H1 (cell line): ENCODE measurements around the gene MYLK4. TPM values are rescaled to one million over a fixed set of nuclear protein-coding genes. Genes with fewer than 3 reads are reported as not detected.

Experiments
- CTCF ChIA-PET: fragments of 300-600 bp; sonication (Branson Sonifier 250); formaldehyde crosslinking; loops from one replicate; lab custom pipeline; 2021; ENCODE audit not compliant: partially characterized antibody; lab: Charles Lee
- POLR2A ChIA-PET: fragments of 300-600 bp; sonication (Branson Sonifier 250); formaldehyde crosslinking; loops from one replicate; lab custom pipeline; 2021; ENCODE audit warnings: inconsistent platforms; ENCODE audit not compliant: partially characterized antibody; lab: Charles Lee
- DNase-seq, 2 experiments: peaks; one replicate each; pipeline versions ENCODE4 v3.0.0 to v3.0.0-alpha.2; 2010 to 2022; ENCODE audit warnings: low spot score in 2 of 2, low read depth in 1 of 2, mixed read lengths in 1 of 2
- FAIRE-seq: peaks from 2 replicates; lab custom pipeline; 2011; peaks lifted over from hg19 to GRCh38; lab: Jason Lieb, UNC
- H2AFZ ChIP-seq: 2 replicates; pipeline ENCODE4 v1.8.1; 2012; ENCODE audit warnings: low read length, inconsistent platforms
- H2AK5ac ChIP-seq: 2 replicates; pipeline ENCODE4 v1.6.1; 2013; ENCODE audit warnings: low read depth, low read length
- H2BK120ac ChIP-seq: replicated peaks from 2 replicates; pipeline ENCODE3; 2013; ENCODE audit warnings: low read depth, low read length, inconsistent platforms
- H2BK12ac ChIP-seq: 2 replicates; pipeline ENCODE4 v1.6.1; 2013; ENCODE audit warnings: low read depth, low read length
- H2BK15ac ChIP-seq: 2 replicates; pipeline ENCODE4 v1.6.1; 2013; ENCODE audit warnings: low read length
- H2BK20ac ChIP-seq: 2 replicates; pipeline ENCODE4 v1.6.1; 2013; ENCODE audit warnings: low read length
- H2BK5ac ChIP-seq: 2 replicates; pipeline ENCODE4 v1.6.1; 2013; ENCODE audit warnings: low read depth, low read length
- H3K14ac ChIP-seq: 2 replicates; pipeline ENCODE4 v1.6.1; 2013; ENCODE audit warnings: inconsistent platforms; ENCODE audit not compliant: insufficient read length
- H3K18ac ChIP-seq: 2 replicates; pipeline ENCODE4 v1.6.1; 2013; ENCODE audit warnings: low read length; ENCODE audit errors: extremely low read depth
- H3K23ac ChIP-seq: 2 replicates; pipeline ENCODE4 v1.6.1; 2013; ENCODE audit warnings: inconsistent platforms; ENCODE audit not compliant: insufficient read length
- H3K23me2 ChIP-seq: 2 replicates; pipeline ENCODE4 v1.6.1; 2013; ENCODE audit warnings: low read depth, low read length
- H3K27ac ChIP-seq: 2 replicates; pipeline ENCODE4 v1.6.1; 2011; ENCODE audit warnings: low read depth, low read length, inconsistent platforms
- H3K27me3 ChIP-seq, 4 experiments: replicated peaks in 1 of 4; 1 replicate in 1 of 4; 2 replicates in 3 of 4; pipeline versions ENCODE4 v1.6.1 to v1.8.1; 2011 to 2013; ENCODE audit warnings: low read length in 3 of 4, mild to moderate bottlenecking in 3 of 4, inconsistent platforms in 2 of 4, mixed read lengths in 2 of 4, moderate library complexity in 1 of 4; ENCODE audit not compliant: control insufficient read depth in 3 of 4, insufficient read depth in 3 of 4; ENCODE audit errors: extremely low read depth in 1 of 4
- H3K36me3 ChIP-seq, 4 experiments: 2 replicates each; pipeline versions ENCODE4 v1.6.1 to v1.8.1; 2011 to 2013; ENCODE audit warnings: mild to moderate bottlenecking in 4 of 4, low read length in 3 of 4, moderate library complexity in 2 of 4, control low read depth in 1 of 4, inconsistent platforms in 1 of 4; ENCODE audit not compliant: insufficient read depth in 4 of 4, control insufficient read depth in 2 of 4
- H3K4ac ChIP-seq: replicated peaks from 2 replicates; pipeline ENCODE3; 2013; ENCODE audit warnings: low read length, low read depth, mixed read lengths, inconsistent platforms; ENCODE audit not compliant: insufficient read length
- H3K4me1 ChIP-seq, 4 experiments: replicated peaks in 1 of 4; 1 replicate in 1 of 4; 2 replicates in 3 of 4; pipeline versions ENCODE4 v1.6.1 to v1.8.1; 2011 to 2013; ENCODE audit warnings: low read length in 3 of 4, inconsistent platforms in 2 of 4, mixed read lengths in 1 of 4; ENCODE audit not compliant: insufficient read depth in 4 of 4, control insufficient read depth in 3 of 4
- H3K4me2 ChIP-seq, 2 experiments: 2 replicates each; pipeline versions ENCODE4 v1.6.1 to v1.8.1; 2011 to 2013; ENCODE audit warnings: low read depth in 2 of 2, low read length in 2 of 2, control low read depth in 1 of 2, inconsistent platforms in 1 of 2, mild to moderate bottlenecking in 1 of 2; ENCODE audit not compliant: insufficient read depth in 1 of 2
- H3K4me3 ChIP-seq, 4 experiments: fragments of 200-600, 300-600 bp in 1 of 4; sonication (generic), shearing (Covaris generic), sonication (Bioruptor Twin) in 1 of 4; 2 replicates each; pipeline versions ENCODE4 v1.5.1 to v1.8.1; 2011 to 2016; ENCODE audit warnings: low read length in 4 of 4, low read depth in 3 of 4, control low read depth in 2 of 4, inconsistent platforms in 2 of 4, mild to moderate bottlenecking in 2 of 4, mixed read lengths in 1 of 4, moderate library complexity in 1 of 4; ENCODE audit not compliant: insufficient read depth in 2 of 4; ENCODE audit errors: extremely low read depth in 1 of 4
- H3K56ac ChIP-seq: replicated peaks from 2 replicates; pipeline ENCODE3; 2013; ENCODE audit warnings: low read depth, mild to moderate bottlenecking, mixed read lengths, low read length, inconsistent platforms; ENCODE audit not compliant: insufficient read length
- H3K79me1 ChIP-seq: 2 replicates; pipeline ENCODE4 v1.6.1; 2013; ENCODE audit warnings: low read depth, low read length, control low read depth
- H3K79me2 ChIP-seq, 2 experiments: 2 replicates each; pipeline versions ENCODE4 v1.6.1 to v1.8.1; 2012 to 2013; ENCODE audit warnings: low read length in 2 of 2, mild to moderate bottlenecking in 2 of 2, inconsistent platforms in 1 of 2; ENCODE audit not compliant: insufficient read depth in 2 of 2, control insufficient read depth in 1 of 2
- H3K9ac ChIP-seq, 4 experiments: replicated peaks in 1 of 4; 1 replicate in 1 of 4; 2 replicates in 3 of 4; pipeline versions ENCODE4 v1.6.1 to v1.8.1; 2011 to 2013; ENCODE audit warnings: low read depth in 3 of 4, low read length in 3 of 4, control low read depth in 2 of 4, mild to moderate bottlenecking in 2 of 4, moderate library complexity in 2 of 4, inconsistent platforms in 1 of 4; ENCODE audit errors: extremely low read depth in 1 of 4
- H3K9me3 ChIP-seq, 2 experiments: 2 replicates each; pipeline versions ENCODE4 v1.6.1 to v1.8.1; 2012 to 2013; ENCODE audit warnings: mild to moderate bottlenecking in 2 of 2, moderate library complexity in 2 of 2, control low read depth in 1 of 2, inconsistent platforms in 1 of 2, low read depth in 1 of 2, low read length in 1 of 2, mixed read lengths in 1 of 2; ENCODE audit not compliant: insufficient read depth in 2 of 2
- H4K20me1 ChIP-seq, 2 experiments: replicated peaks in 1 of 2; 2 replicates each; pipeline versions ENCODE3 to v1.8.1; 2011 to 2013; ENCODE audit warnings: inconsistent platforms in 2 of 2, low read length in 2 of 2, mild to moderate bottlenecking in 1 of 2; ENCODE audit not compliant: insufficient read depth in 2 of 2, control insufficient read depth in 1 of 2
- H4K5ac ChIP-seq: 2 replicates; pipeline ENCODE4 v1.6.1; 2013; ENCODE audit warnings: low read length, low read depth, mixed read lengths, inconsistent platforms; ENCODE audit not compliant: insufficient read length
- H4K8ac ChIP-seq: 2 replicates; pipeline ENCODE4 v1.8.0; 2013; ENCODE audit warnings: mild to moderate bottlenecking, moderate library complexity, low read length, inconsistent platforms; ENCODE audit not compliant: insufficient read depth; ENCODE audit errors: extremely low read depth
- H4K91ac ChIP-seq: replicated peaks from 2 replicates; pipeline ENCODE3; 2013; ENCODE audit warnings: low read length, mixed read lengths, inconsistent platforms; ENCODE audit not compliant: insufficient read length
- ASH2L ChIP-seq: fragments of 200-600, 300-600 bp; sonication (generic); IDR thresholded peaks from one replicate; pipeline ENCODE4 v1.7.1; 2017; ENCODE audit warnings: low read length
- CHD2 ChIP-seq: IDR thresholded peaks from 2 replicates; pipeline ENCODE4 v1.6.1; 2012; ENCODE audit warnings: low read length, improper control_type of control experiment
- EP300 ChIP-seq, 2 experiments: IDR thresholded peaks; 1 replicate in 1 of 2; 2 replicates in 1 of 2; pipeline ENCODE4 v1.6.1; 2011 to 2012; ENCODE audit warnings: low read depth in 2 of 2, low read length in 2 of 2, mild to moderate bottlenecking in 2 of 2, borderline replicate concordance in 1 of 2, inconsistent platforms in 1 of 2, moderate library complexity in 1 of 2
- EZH2 ChIP-seq: fragments of 200-600 bp; sonication (generic); IDR thresholded peaks from 2 replicates; pipeline ENCODE4 v1.7.1; 2012; ENCODE audit warnings: low read depth, mild to moderate bottlenecking, moderate library complexity, low read length, inconsistent platforms; ENCODE audit not compliant: severe bottlenecking
- NRF1 ChIP-seq: IDR thresholded peaks from 2 replicates; pipeline ENCODE4 v1.6.1; 2011; ENCODE audit warnings: mild to moderate bottlenecking, low read depth, low read length, improper control_type of control experiment
- WGBS, 2 experiments: shearing (Covaris generic) in 1 of 2; methylation state at CpG; one replicate each; pipeline versions ENCODE4 v1.1.6 to v1.1.7; 2013 to 2015; ENCODE audit warnings: low lambda C conversion rate in 2 of 2, mixed read lengths in 2 of 2, inconsistent platforms in 1 of 2, low coverage in 1 of 2, missing lambda C conversion rate in 1 of 2; ENCODE audit not compliant: insufficient replicate concordance in 2 of 2, insufficient coverage in 1 of 2, insufficient read length in 1 of 2; ENCODE audit errors: extremely low coverage in 1 of 2, missing lambda C conversion rate in 1 of 2; 5-methylcytosine and 5-hydroxymethylcytosine counted together
- polyA plus RNA-seq, 7 experiments: library from polyadenylated mRNA; depleted of rRNA in 3 of 7; stranded (reverse) in 5 of 7; unstranded in 2 of 7; fragments of >200 nt in 5 of 7; fragments of 200-250 nt in 2 of 7; gene quantifications; 1 replicate in 5 of 7; 2 replicates in 1 of 7; 4 replicates in 1 of 7; pipeline versions ENCODE4 v1.2.1 to v1.2.3, GENCODE V29; 2011 to 2013; ENCODE audit warnings: missing spikeins in 2 of 7, mixed read lengths in 2 of 7
- total RNA-seq: library from RNA; stranded (reverse); fragmentation: NEBNext Ultra II Directional; extraction: Animal tissue kit (Norgen Biotek cat#: 25700); gene quantifications from 2 replicates; pipeline ENCODE4 v1.2.1, GENCODE V29; 2021
- TF ChIP-seq, protein P1 (sequence below): IDR thresholded peaks from 2 replicates; pipeline ENCODE4 v1.6.1; 2012; ENCODE audit warnings: inconsistent platforms

Gene MYLK4
- total and polyA plus RNA-seq, 2 of the 8 experiments (the other 6 are each of a cell fraction or from before 2014, with no cell fraction given), result 0.11 to 0.17 TPM

DNA sequence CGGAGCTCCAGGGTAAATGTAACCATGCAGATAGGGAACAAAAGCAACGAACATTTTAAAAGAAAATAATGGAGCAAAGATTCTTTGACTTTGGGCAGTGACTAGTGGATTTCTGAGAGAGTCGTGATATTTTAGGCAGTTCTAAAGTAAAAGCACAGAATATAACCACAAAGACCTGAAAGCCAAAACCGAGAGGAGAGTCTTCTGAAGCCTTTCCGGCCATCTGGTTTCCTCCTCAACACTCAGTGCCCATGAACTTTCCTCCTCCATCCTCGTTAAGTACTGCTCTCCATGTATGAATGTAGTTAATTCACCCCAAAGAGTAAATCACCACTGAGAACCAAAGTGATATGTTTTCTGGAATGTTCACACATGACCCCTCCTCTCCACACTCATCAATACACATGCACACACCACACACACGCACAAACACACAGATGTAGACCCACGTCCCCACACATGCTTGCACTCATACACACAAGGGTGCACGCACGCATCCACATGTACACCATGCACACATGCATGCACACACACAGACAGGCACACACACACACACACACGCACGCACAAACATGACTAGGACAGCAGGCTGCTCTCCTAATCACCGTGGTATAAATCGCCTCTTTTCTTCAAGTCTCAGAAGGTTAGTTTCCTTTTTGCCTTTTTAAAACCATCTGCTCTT, 109.5 kb downstream of the MYLK4 start:
- Histone ChIP-seq H3K23me2 (peaks cover 3% of the 10 kb centered on the region), H3K23ac (no peak overlapping the region), H2BK120ac (no peak overlapping the region), H3K36me3 (no peaks in the 10 kb centered on the region), H4K91ac (peak overlapping the region; percentile 98), H4K5ac (peak overlapping the region; percentile 37), H2AK5ac (peak overlapping the region; percentile 97), H2BK20ac (peak overlapping the region; percentile 99), H3K18ac (peak overlapping the region; percentile 91; the same call in 1 of the 2 replicates), H3K79me1 (no peaks in the 10 kb centered on the region), H4K8ac (no peak overlapping the region), H3K4me1 (peaks cover 2 to 11% (median 4%) of the 10 kb centered on the region in 4 experiments), H3K14ac (no peak overlapping the region), H3K9ac (no peak overlapping the region), H3K27me3 (peaks cover 0 to 2% (median 0%) of the 10 kb centered on the region in 4 experiments; a peak in 2 of 7 replicates), H4K20me1 (no peaks in the 10 kb centered on the region), H2BK15ac (peak overlapping the region; percentile 100), H3K56ac (no peak overlapping the region), H3K4ac (peak overlapping the region; percentile 58), H3K79me2 (no peaks in the 10 kb centered on the region), H2AFZ (no peak overlapping the region), H2BK12ac (peak overlapping the region; percentile 100; the same call in 1 of the 2 replicates), H3K27ac (no peak overlapping the region), H3K4me3 (no peak overlapping the region; a peak in 1 of 8 replicates), H3K9me3 (no peaks in the 10 kb centered on the region), H2BK5ac (peak overlapping the region; percentile 89; the same call in 1 of the 2 replicates), H3K4me2 (0 out of 4 replicates have a peak overlapping the region, but pooled peaks of 1 of the 2 experiments have one; percentile 13)
- FAIRE-seq (no peak), DNase-seq (no peak)
- TF ChIP-seq EP300 (IDR thresholded peaks at IDR 0.05; ENCODE audit: borderline replicate concordance in 1 of 2, low read depth in 2 of 2, low read length in 2 of 2) (no peak), CHD2 (no peak), ASH2L (no peak), NRF1 (no peak), EZH2 (no peak)
- TF ChIP-seq, protein P1, sequence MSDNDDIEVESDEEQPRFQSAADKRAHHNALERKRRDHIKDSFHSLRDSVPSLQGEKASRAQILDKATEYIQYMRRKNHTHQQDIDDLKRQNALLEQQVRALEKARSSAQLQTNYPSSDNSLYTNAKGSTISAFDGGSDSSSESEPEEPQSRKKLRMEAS, result no peak
- ChIA-PET POLR2A (no interaction called here), CTCF (interaction anchor here (1.3 kb wide), 1 partner anchor 54 kb away, joined by 4 read pairs; no protein-coding TSS in a partner anchor)
- WGBS, 2 experiments, result 86% methylated on average over 14 of the region's 14 CpGs; no CpG with 5 or more reads in 1 of the 2 experiments
